ENCODE measurements around the gene HNRNPM.

The HNRNPM gene

GRCh38 chr19:8528500-8528899, 83.7 kb downstream of the HNRNPM start:
- H3K4me3 ChIP-seq (ENCODE audit: low read depth, low read length): no peak overlapping the region
- peak; percentile 25 for DNase-seq (ENCODE audit: low read depth)
- TF ChIP-seq CTCF (IDR thresholded peaks at IDR 0.05; ENCODE audit: low read depth, low read length) (no peak), MAX (IDR thresholded peaks at IDR 0.05; ENCODE audit: low read depth, low read length) (no peak), POLR2A (IDR thresholded peaks at IDR 0.05; ENCODE audit: extremely low read depth, insufficient read length) (no peak), MYC (IDR thresholded peaks at IDR 0.05; ENCODE audit: low read depth, low read length) (no peak)

- DNase-seq (ENCODE audit: low read depth): peak; percentile 20
- TF ChIP-seq MAX (IDR thresholded peaks at IDR 0.05; ENCODE audit: low read depth, low read length): no peak
- no peak for TF ChIP-seq MYC (IDR thresholded peaks at IDR 0.05; ENCODE audit: low read depth, low read length)
- no peak for TF ChIP-seq CTCF (IDR thresholded peaks at IDR 0.05; ENCODE audit: low read depth, low read length)
- no peak for TF ChIP-seq POLR2A (IDR thresholded peaks at IDR 0.05; ENCODE audit: extremely low read depth, insufficient read length)
- no peak overlapping the region for H3K4me3 ChIP-seq (ENCODE audit: low read depth, low read length)
Observed at GRCh38 chr19:8529369-8530006, 84.7 kb downstream of the HNRNPM start.

- TF ChIP-seq CTCF (IDR thresholded peaks at IDR 0.05; ENCODE audit: low read depth, low read length) (no peak), MYC (IDR thresholded peaks at IDR 0.05; ENCODE audit: low read depth, low read length) (no peak), MAX (IDR thresholded peaks at IDR 0.05; ENCODE audit: low read depth, low read length) (no peak), POLR2A (IDR thresholded peaks at IDR 0.05; ENCODE audit: extremely low read depth, insufficient read length) (no peak)
- no peak overlapping the region for H3K4me3 ChIP-seq (ENCODE audit: low read depth, low read length)
- peak; percentile 37 for DNase-seq (ENCODE audit: low read depth)
Observed at GRCh38 chr19:8530061-8530679, 85.4 kb downstream of the HNRNPM start.

- TF ChIP-seq MYC (IDR thresholded peaks at IDR 0.05; ENCODE audit: low read depth, low read length) (no peak), CTCF (IDR thresholded peaks at IDR 0.05; ENCODE audit: low read depth, low read length) (no peak), POLR2A (IDR thresholded peaks at IDR 0.05; ENCODE audit: extremely low read depth, insufficient read length) (no peak), MAX (IDR thresholded peaks at IDR 0.05; ENCODE audit: low read depth, low read length) (no peak)
- no peak overlapping the region for H3K4me3 ChIP-seq (ENCODE audit: low read depth, low read length)
Observed at GRCh38 chr19:8531470-8531869, 86.7 kb downstream of the HNRNPM start.

GRCh38 chr19:8532225-8532624, 87.5 kb downstream of the HNRNPM start:
- H3K4me3 ChIP-seq (ENCODE audit: low read depth, low read length): no peak overlapping the region
- DNase-seq (ENCODE audit: low read depth): no peak
- no peak for TF ChIP-seq MYC (IDR thresholded peaks at IDR 0.05; ENCODE audit: low read depth, low read length)
- no peak for TF ChIP-seq CTCF (IDR thresholded peaks at IDR 0.05; ENCODE audit: low read depth, low read length)

More at GRCh38 chr19:8531470-8531869, 86.7 kb downstream of the HNRNPM start:
- DNase-seq (ENCODE audit: low read depth): peak; percentile 37

All from NB4 (cell line).